Mesendoderm (in vitro differentiated cells): ENCODE results near the gene TNK1.

ENCODE experiments used
- DNase-seq: peaks from one replicate; pipeline ENCODE4 v3.0.0; 2013
- H2AK5ac ChIP-seq: 2 replicates; pipeline ENCODE4 v1.6.1; 2013; ENCODE audit warnings: low read length, inconsistent platforms
- H2BK120ac ChIP-seq: 2 replicates; pipeline ENCODE4 v1.6.1; 2013; ENCODE audit warnings: low read depth, mild to moderate bottlenecking, low read length, moderate library complexity, mixed read lengths
- H2BK15ac ChIP-seq: replicated peaks from 2 replicates; pipeline ENCODE4 v1.6.1; 2013; ENCODE audit warnings: low read depth, mild to moderate bottlenecking, moderate library complexity
- H2BK5ac ChIP-seq: 2 replicates; pipeline ENCODE4 v1.6.1; 2013; ENCODE audit warnings: low read length, inconsistent platforms
- H3K18ac ChIP-seq: 2 replicates; pipeline ENCODE4 v1.6.1; 2013; ENCODE audit warnings: mild to moderate bottlenecking, low read length, mixed read lengths
- H3K23ac ChIP-seq: one replicate; pipeline ENCODE4 v1.6.1; 2013; ENCODE audit warnings: low read length
- H3K27ac ChIP-seq: 2 replicates; pipeline ENCODE4 v1.5.1; 2013; ENCODE audit warnings: low read depth, mild to moderate bottlenecking, inconsistent platforms, low read length, moderate library complexity
- H3K27me3 ChIP-seq: 2 replicates; pipeline ENCODE4 v1.6.1; 2013; ENCODE audit warnings: low read length, control low read depth, mild to moderate bottlenecking, inconsistent platforms; ENCODE audit not compliant: insufficient read depth, poor library complexity
- H3K36me3 ChIP-seq: 2 replicates; pipeline ENCODE4 v1.6.1; 2013; ENCODE audit warnings: low read length, inconsistent platforms; ENCODE audit not compliant: control insufficient read depth, insufficient read depth
- H3K4ac ChIP-seq: one replicate; pipeline ENCODE4 v1.6.1; 2013; ENCODE audit warnings: low read depth, mild to moderate bottlenecking, low read length, moderate library complexity
- H3K4me1 ChIP-seq: 2 replicates; pipeline ENCODE4 v1.6.1; 2013; ENCODE audit warnings: low read depth, low read length, inconsistent platforms; ENCODE audit not compliant: control insufficient read depth
- H3K4me2 ChIP-seq: 2 replicates; pipeline ENCODE4 v1.6.1; 2013; ENCODE audit warnings: low read length
- H3K4me3 ChIP-seq: 2 replicates; pipeline ENCODE4 v1.5.1; 2013; ENCODE audit warnings: mild to moderate bottlenecking, low read length
- H3K56ac ChIP-seq: one replicate; pipeline ENCODE4 v1.6.1; 2013; ENCODE audit warnings: low read length
- H3K79me1 ChIP-seq: 2 replicates; pipeline ENCODE4 v1.6.1; 2013; ENCODE audit warnings: low read length, inconsistent platforms
- H3K79me2 ChIP-seq: 2 replicates; pipeline ENCODE4 v1.6.1; 2013; ENCODE audit warnings: mild to moderate bottlenecking, low read length; ENCODE audit not compliant: control insufficient read depth, insufficient read depth
- H3K9ac ChIP-seq: 2 replicates; pipeline ENCODE4 v1.6.1; 2013; ENCODE audit warnings: low read length, inconsistent platforms
- H4K5ac ChIP-seq: one replicate; pipeline ENCODE4 v1.6.1; 2013; ENCODE audit warnings: low read length
- H4K8ac ChIP-seq: one replicate; pipeline ENCODE4 v1.6.1; 2013; ENCODE audit warnings: low read depth, mild to moderate bottlenecking, control low read depth, low read length, moderate library complexity
- WGBS: extraction: QIAGEN DNeasy Blood & Tissue Kit; methylation state at CpG from one replicate; pipeline ENCODE4 v1.1.7; 2013; ENCODE audit warnings: low lambda C conversion rate, missing lambda C conversion rate; ENCODE audit not compliant: insufficient coverage; ENCODE audit errors: extremely low coverage; 5-methylcytosine and 5-hydroxymethylcytosine counted together

The TNK1 gene

GRCh38 chr17:7407485-7408251 is 26.8 kb downstream of the TNK1 start, which contains the start of gene NLGN2:
Gene NLGN2 (plus strand): TSS chr17:7407845. CDS start chr17:7408256, 411 bp downstream.
- DNase-seq: no peak
- Histone ChIP-seq H3K9ac (peak within 1 kb of the TSS; percentile 63), H4K8ac (no peak within 1 kb of the TSS), H3K18ac (peak within 1 kb of the TSS; percentile 57), H4K5ac (no peak within 1 kb of the TSS), H3K4me3 (no peak within 1 kb of the TSS), H2BK120ac (no peak within 1 kb of the TSS), H3K27ac (no peak within 1 kb of the TSS), H2AK5ac (no peak within 1 kb of the TSS), H2BK5ac (no peak within 1 kb of the TSS), H3K79me1 (no peaks in the 10 kb centered on the region), H2BK15ac (no peak within 1 kb of the TSS), H3K56ac (peak within 1 kb of the TSS; percentile 88), H3K79me2 (no peaks in the 10 kb centered on the region), H3K27me3 (no peaks in the 10 kb centered on the region), H3K23ac (peak within 1 kb of the TSS; percentile 80), H3K4me1 (peaks cover 9% of the 10 kb centered on the region), H3K4me2 (peak within 1 kb of the TSS; percentile 55), H3K36me3 (no peaks in the 10 kb centered on the region), H3K4ac (no peak within 1 kb of the TSS)
- no CpG with 5 or more reads among the region's 12 CpGs for WGBS

GRCh38 chr17:7408252-7408727 is 27.4 kb downstream of the TNK1 start:
- DNase-seq: no peak
- no CpG with 5 or more reads among the region's 58 CpGs for WGBS
- Histone ChIP-seq H3K27me3 (no peaks in the 10 kb centered on the region), H3K79me2 (no peaks in the 10 kb centered on the region), H3K4ac (no peak overlapping the region), H3K23ac (peak overlapping the region; percentile 80), H3K4me2 (peak overlapping the region; percentile 55), H4K5ac (no peak overlapping the region), H2BK5ac (no peak overlapping the region), H3K36me3 (no peaks in the 10 kb centered on the region), H3K79me1 (no peaks in the 10 kb centered on the region), H4K8ac (no peak overlapping the region), H2BK120ac (no peak overlapping the region), H2BK15ac (no peak overlapping the region), H3K27ac (no peak overlapping the region), H3K18ac (peak overlapping the region; percentile 57), H3K9ac (peak overlapping the region; percentile 63), H3K56ac (peak overlapping the region; percentile 88), H3K4me1 (peaks cover 7% of the 10 kb centered on the region), H2AK5ac (no peak overlapping the region), H3K4me3 (no peak overlapping the region)

GRCh38 chr17:7408863-7409262 is 28.0 kb downstream of the TNK1 start:
- Histone ChIP-seq H3K36me3 (no peaks in the 10 kb centered on the region), H3K18ac (no peak overlapping the region), H3K27me3 (no peaks in the 10 kb centered on the region), H2BK15ac (no peak overlapping the region), H3K4me1 (peaks cover 7% of the 10 kb centered on the region), H3K56ac (peak overlapping the region; percentile 88), H2BK120ac (no peak overlapping the region), H3K79me1 (no peaks in the 10 kb centered on the region), H3K79me2 (no peaks in the 10 kb centered on the region), H2BK5ac (no peak overlapping the region), H3K4me3 (no peak overlapping the region), H3K27ac (no peak overlapping the region), H4K5ac (no peak overlapping the region), H3K4me2 (no peak overlapping the region), H3K4ac (no peak overlapping the region), H4K8ac (no peak overlapping the region), H2AK5ac (no peak overlapping the region), H3K23ac (peak overlapping the region; percentile 80), H3K9ac (peak overlapping the region; percentile 63)
- WGBS: no CpG with 5 or more reads among the region's 6 CpGs
- DNase-seq: no peak

DNA sequence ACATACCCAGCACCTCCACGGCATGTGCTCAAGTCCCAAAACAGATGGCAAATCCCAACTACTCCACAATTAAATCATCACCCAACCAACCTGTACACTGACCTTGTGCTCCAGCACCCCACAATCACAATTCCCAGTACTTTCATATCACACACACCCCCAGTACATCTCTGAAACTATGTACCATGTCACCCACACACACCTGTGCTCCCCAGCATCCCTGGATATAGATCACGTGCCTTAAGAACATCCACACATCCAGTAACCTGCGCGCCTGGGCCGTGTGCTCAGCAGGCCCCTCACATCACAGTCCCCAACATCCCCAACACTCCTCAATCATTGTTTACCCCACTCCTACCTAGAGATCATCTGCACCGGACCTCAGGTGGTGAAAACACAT is 28.8 kb downstream of the TNK1 start:
- Histone ChIP-seq H4K8ac (no peak overlapping the region), H4K5ac (no peak overlapping the region), H3K27me3 (no peaks in the 10 kb centered on the region), H3K56ac (no peak overlapping the region), H2BK5ac (no peak overlapping the region), H2BK120ac (no peak overlapping the region), H3K79me1 (no peaks in the 10 kb centered on the region), H2AK5ac (no peak overlapping the region), H3K4me3 (no peak overlapping the region), H3K4me1 (peaks cover 7% of the 10 kb centered on the region), H3K23ac (no peak overlapping the region), H3K4me2 (no peak overlapping the region), H3K36me3 (no peaks in the 10 kb centered on the region), H3K18ac (no peak overlapping the region), H2BK15ac (no peak overlapping the region), H3K9ac (no peak overlapping the region), H3K27ac (no peak overlapping the region), H3K4ac (no peak overlapping the region), H3K79me2 (no peaks in the 10 kb centered on the region)
- DNase-seq: no peak
- WGBS: no CpG with 5 or more reads among the region's 6 CpGs

- Histone ChIP-seq H3K27me3 (no peaks in the 10 kb centered on the region), H3K4ac (no peak overlapping the region), H3K56ac (no peak overlapping the region), H3K27ac (no peak overlapping the region), H3K4me3 (no peak overlapping the region), H3K79me2 (no peaks in the 10 kb centered on the region), H3K9ac (no peak overlapping the region), H2BK5ac (no peak overlapping the region), H2BK15ac (no peak overlapping the region), H3K79me1 (no peaks in the 10 kb centered on the region), H4K8ac (no peak overlapping the region), H3K4me2 (no peak overlapping the region), H3K36me3 (no peaks in the 10 kb centered on the region), H3K18ac (no peak overlapping the region), H2AK5ac (no peak overlapping the region), H3K23ac (no peak overlapping the region), H4K5ac (no peak overlapping the region), H3K4me1 (peaks cover 7% of the 10 kb centered on the region), H2BK120ac (no peak overlapping the region)
- DNase-seq: no peak
- no CpG with 5 or more reads among the region's 25 CpGs for WGBS
Observed at GRCh38 chr17:7410634-7411426, 29.9 kb downstream of the TNK1 start.
